Mucosa of rectum (tissue), 2 donors: Measurements from ENCODE around the gene SLC39A1.

Experiments
- H3K27ac ChIP-seq, 2 donors: one replicate each; pipeline ENCODE4 v1.7.0; 2013; ENCODE audit warnings: inconsistent platforms in 2 of 2, low read depth in 2 of 2, low read length in 2 of 2
- H3K27me3 ChIP-seq, 2 donors: one replicate each; pipeline ENCODE4 v1.7.0; 2013; ENCODE audit warnings: low read length in 2 of 2; ENCODE audit not compliant: control insufficient read depth in 2 of 2, insufficient read depth in 2 of 2
- H3K36me3 ChIP-seq, 2 donors: one replicate each; pipeline ENCODE4 v1.7.0; 2013; ENCODE audit warnings: low read length in 2 of 2; ENCODE audit not compliant: control insufficient read depth in 2 of 2, insufficient read depth in 2 of 2
- H3K4me1 ChIP-seq, 2 donors: one replicate each; pipeline ENCODE4 v1.7.0; 2013; ENCODE audit warnings: low read length in 2 of 2, mild to moderate bottlenecking in 1 of 2; ENCODE audit not compliant: control insufficient read depth in 2 of 2, insufficient read depth in 2 of 2
- H3K4me3 ChIP-seq, 2 donors: one replicate each; pipeline ENCODE4 v1.7.0; 2013; ENCODE audit warnings: low read length in 2 of 2
- H3K9ac ChIP-seq, 2 donors: one replicate each; pipeline ENCODE4 v1.7.0; 2013; ENCODE audit warnings: low read length in 2 of 2, low read depth in 1 of 2, mild to moderate bottlenecking in 1 of 2
- H3K9me3 ChIP-seq, 2 donors: one replicate each; pipeline ENCODE4 v1.7.0; 2013; ENCODE audit warnings: low read length in 2 of 2; ENCODE audit not compliant: control insufficient read depth in 2 of 2
- donor health status: healthy.
- donor health status: Normal muscosa, but diverticular disease.

SLC39A1 gene

DNA sequence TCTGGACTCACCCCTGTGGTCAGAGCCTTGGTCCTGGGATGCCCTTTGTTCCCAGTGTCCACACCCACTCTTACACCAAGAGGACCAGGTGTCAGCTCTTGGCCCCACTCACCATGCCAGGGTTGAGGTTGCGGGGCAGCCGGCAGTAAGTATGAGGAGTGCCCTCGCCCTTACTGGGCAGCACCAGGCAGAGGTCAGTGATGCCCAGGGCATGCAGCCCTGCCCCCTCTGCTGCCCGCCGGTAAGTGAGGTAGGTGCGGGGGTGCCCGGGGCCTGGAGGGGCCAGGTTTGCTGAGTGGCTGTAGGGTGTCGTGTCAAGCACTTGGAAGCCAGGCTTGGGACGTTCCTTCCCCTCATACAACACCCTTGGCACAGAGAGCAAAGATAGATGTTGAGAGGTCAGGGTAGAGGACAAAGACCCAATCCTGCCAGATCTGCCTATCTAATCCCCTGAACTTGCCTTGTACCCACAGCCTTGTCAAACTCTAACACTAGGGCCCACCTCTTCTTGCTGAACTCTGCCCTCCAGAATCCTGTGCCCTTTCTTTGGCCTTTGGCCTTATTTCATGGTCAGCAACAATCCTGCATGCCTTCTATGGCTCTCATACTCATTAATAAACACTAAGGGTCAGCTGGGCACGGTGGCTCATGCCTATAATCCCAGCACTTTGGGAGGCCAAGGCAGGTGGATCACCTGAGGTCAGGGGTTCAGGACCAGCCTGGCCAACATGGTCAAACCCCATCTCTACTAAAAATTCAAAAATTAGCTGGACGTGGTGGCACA lies 20.4 kb downstream of the SLC39A1 start:
- Histone ChIP-seq H3K9ac (no peak overlapping the region), H3K27me3 (no peaks in the 10 kb centered on the region), H3K9me3 (no peaks in the 10 kb centered on the region), H3K4me3 (no peak overlapping the region), H3K36me3 (peaks cover 24 to 44% of the 10 kb centered on the region in 2 donors), H3K4me1 (peaks cover 17 to 20% of the 10 kb centered on the region in 2 donors), H3K27ac (no peak overlapping the region)

DNA sequence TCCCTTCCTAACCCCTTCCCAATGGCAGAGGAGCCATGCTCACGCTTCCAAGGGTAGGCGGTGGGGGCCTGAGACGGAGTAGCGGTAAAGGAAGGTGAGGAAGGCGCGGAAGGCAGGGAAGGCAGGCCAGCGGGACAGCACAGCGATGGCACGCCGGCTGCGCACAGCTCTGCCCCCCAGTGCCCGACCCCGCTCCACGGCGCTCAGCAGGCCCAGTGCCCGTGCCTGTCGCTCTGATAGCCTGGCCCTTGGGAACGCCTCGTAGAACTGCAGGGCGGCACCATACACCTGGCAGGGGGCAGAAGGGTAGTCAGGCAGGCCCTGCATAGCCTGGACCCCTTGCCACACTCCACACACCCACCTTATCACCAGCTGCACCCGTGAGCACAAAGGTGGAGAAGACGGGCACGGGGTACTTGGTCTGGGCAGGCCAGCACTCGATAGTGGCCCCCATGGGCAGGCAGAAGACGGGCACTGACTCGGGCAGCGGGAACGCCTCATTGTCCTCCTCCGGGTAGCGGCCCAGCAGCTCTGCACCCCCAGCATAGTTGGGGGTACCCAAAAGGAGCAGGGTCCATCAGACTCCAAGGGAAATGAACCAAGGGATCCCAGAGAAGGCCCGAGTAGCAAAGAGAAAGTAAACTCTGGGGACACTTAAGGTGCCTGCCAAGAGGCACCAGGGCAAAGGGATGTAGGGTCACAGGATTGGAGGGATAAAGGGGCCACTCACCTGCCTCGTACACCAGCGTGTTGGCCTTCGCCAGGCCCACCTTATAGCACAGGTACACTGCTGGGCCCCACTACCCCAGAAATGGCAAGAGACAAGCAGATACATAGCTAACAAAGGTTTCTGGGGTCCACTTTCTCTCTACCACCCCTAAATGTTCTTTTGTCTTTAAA lies 21.3 kb downstream of the SLC39A1 start:
- Histone ChIP-seq H3K36me3 (peaks cover 32 to 48% of the 10 kb centered on the region in 2 donors), H3K4me1 (peaks cover 15 to 20% of the 10 kb centered on the region in 2 donors), H3K27ac (no peak overlapping the region)

DNA sequence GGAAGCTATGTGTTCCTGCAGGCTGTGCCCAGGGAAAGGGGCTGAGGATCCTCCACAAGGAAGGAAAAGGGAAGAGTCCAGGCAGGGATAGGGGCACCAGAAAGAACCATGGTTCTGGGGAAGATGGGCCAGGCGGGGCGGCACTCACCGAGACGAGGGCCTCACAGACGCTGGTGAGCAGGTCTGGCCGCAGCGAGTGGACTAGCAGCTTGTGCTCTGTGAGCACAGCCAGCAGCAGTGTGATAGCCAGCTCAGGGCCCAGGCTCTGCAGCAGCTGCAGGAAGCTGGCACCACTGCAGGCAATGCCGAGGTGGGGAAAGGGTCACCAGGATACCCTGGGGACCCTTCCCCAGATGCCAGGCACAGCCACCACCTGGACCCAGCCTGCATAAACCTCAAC lies 22.6 kb downstream of the SLC39A1 start:
- H3K36me3 ChIP-seq: peaks cover 43 to 60% of the 10 kb centered on the region in 2 donors
- no peak overlapping the region for H3K4me3 ChIP-seq

More for the DNA sequence above, 21.3 kb downstream of the SLC39A1 start:
- Histone ChIP-seq H3K9me3 (no peaks in the 10 kb centered on the region), H3K27me3 (no peaks in the 10 kb centered on the region), H3K4me3 (no peak overlapping the region), H3K9ac (no peak overlapping the region)

GRCh38 chr1:153939476-153939875 lies 23.9 kb downstream of the SLC39A1 start:
- peaks cover 0 to 4% of the 10 kb centered on the region in 2 donors for H3K4me1 ChIP-seq
- no peak overlapping the region for H3K9ac ChIP-seq
- no peak overlapping the region for H3K27ac ChIP-seq
- no peaks in the 10 kb centered on the region for H3K9me3 ChIP-seq
- H3K4me3 ChIP-seq: no peak overlapping the region
- H3K27me3 ChIP-seq: no peaks in the 10 kb centered on the region
- H3K36me3 ChIP-seq: peaks cover 51 to 69% of the 10 kb centered on the region in 2 donors

More for the DNA sequence above, 22.6 kb downstream of the SLC39A1 start:
- no peaks in the 10 kb centered on the region for H3K27me3 ChIP-seq
- no peaks in the 10 kb centered on the region for H3K9me3 ChIP-seq
- H3K4me1 ChIP-seq: peaks cover 10 to 15% of the 10 kb centered on the region in 2 donors
- no peak overlapping the region for H3K27ac ChIP-seq
- no peak overlapping the region for H3K9ac ChIP-seq

GRCh38 chr1:153938996-153939395 lies 24.3 kb downstream of the SLC39A1 start:
- no peaks in the 10 kb centered on the region for H3K27me3 ChIP-seq
- peaks cover 0 to 4% of the 10 kb centered on the region in 2 donors for H3K4me1 ChIP-seq
- no peak overlapping the region for H3K4me3 ChIP-seq
- no peaks in the 10 kb centered on the region for H3K9me3 ChIP-seq
- peaks cover 51 to 72% of the 10 kb centered on the region in 2 donors for H3K36me3 ChIP-seq
- H3K9ac ChIP-seq: no peak overlapping the region
- no peak overlapping the region for H3K27ac ChIP-seq

- no peak overlapping the region for H3K9ac ChIP-seq
- no peak overlapping the region for H3K4me3 ChIP-seq
- no peaks in the 10 kb centered on the region for H3K4me1 ChIP-seq
- H3K27ac ChIP-seq: no peak overlapping the region
- no peaks in the 10 kb centered on the region for H3K27me3 ChIP-seq
- peaks cover 46 to 78% of the 10 kb centered on the region in 2 donors for H3K36me3 ChIP-seq
- H3K9me3 ChIP-seq: no peaks in the 10 kb centered on the region
Measured at GRCh38 chr1:153937331-153937730, 26.0 kb downstream of the SLC39A1 start.

GRCh38 chr1:153936011-153936802 lies 27.1 kb downstream of the SLC39A1 start:
- peaks cover 49 to 74% of the 10 kb centered on the region in 2 donors for H3K36me3 ChIP-seq
- no peaks in the 10 kb centered on the region for H3K9me3 ChIP-seq
- H3K4me1 ChIP-seq: no peaks in the 10 kb centered on the region
- H3K27ac ChIP-seq: no peak overlapping the region
- no peak overlapping the region for H3K4me3 ChIP-seq
- no peak overlapping the region for H3K9ac ChIP-seq
- no peaks in the 10 kb centered on the region for H3K27me3 ChIP-seq

DNA sequence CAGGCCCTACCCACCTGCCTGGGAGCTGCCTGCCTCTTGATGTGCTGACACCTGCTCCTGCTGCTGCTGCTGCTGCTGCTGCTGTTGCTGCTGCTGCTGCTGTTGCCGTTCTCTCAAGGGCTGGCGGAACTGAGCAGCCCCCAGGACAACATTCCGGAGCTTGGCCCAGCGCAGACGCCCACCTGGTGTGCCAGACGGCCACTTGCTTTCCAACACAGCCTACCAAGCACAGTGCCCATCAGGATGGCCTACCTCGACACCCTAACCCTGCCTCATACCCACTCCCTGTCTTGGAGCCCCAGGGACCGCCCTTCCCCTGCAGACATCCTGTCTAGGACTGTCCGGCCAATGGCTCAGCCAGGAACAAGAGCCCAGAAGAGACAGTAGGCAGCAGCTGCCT lies 28.6 kb downstream of the SLC39A1 start:
- H3K9ac ChIP-seq: no peak overlapping the region
- H3K4me3 ChIP-seq: no peak overlapping the region
- H3K36me3 ChIP-seq: peaks cover 54 to 73% of the 10 kb centered on the region in 2 donors
- no peaks in the 10 kb centered on the region for H3K9me3 ChIP-seq
- H3K27me3 ChIP-seq: no peaks in the 10 kb centered on the region
- no peaks in the 10 kb centered on the region for H3K4me1 ChIP-seq
- no peak overlapping the region for H3K27ac ChIP-seq

- Histone ChIP-seq H3K27me3 (no peaks in the 10 kb centered on the region), H3K4me3 (no peak overlapping the region), H3K9ac (no peak overlapping the region), H3K27ac (no peak overlapping the region), H3K9me3 (no peaks in the 10 kb centered on the region), H3K4me1 (peaks cover 0 to under 1% of the 10 kb centered on the region in 2 donors), H3K36me3 (peaks cover 58 to 68% of the 10 kb centered on the region in 2 donors)
Measured at GRCh38 chr1:153933955-153934354, 29.4 kb downstream of the SLC39A1 start.
